ENCODE results near the gene WDR1. TPM values are rescaled to one million over a fixed set of nuclear protein-coding genes. Genes with fewer than 3 reads are reported as not detected.

The WDR1 gene
- total and polyA plus RNA-seq, 10 of the 15 experiments (the other 5 are each of a cell fraction or from before 2014, with no cell fraction given): 28.5 to 397 (median 290) TPM

GRCh38 chr4:10075158-10075863 is 41.3 kb downstream of the WDR1 start (continued):
- TF ChIP-seq, protein P1, sequence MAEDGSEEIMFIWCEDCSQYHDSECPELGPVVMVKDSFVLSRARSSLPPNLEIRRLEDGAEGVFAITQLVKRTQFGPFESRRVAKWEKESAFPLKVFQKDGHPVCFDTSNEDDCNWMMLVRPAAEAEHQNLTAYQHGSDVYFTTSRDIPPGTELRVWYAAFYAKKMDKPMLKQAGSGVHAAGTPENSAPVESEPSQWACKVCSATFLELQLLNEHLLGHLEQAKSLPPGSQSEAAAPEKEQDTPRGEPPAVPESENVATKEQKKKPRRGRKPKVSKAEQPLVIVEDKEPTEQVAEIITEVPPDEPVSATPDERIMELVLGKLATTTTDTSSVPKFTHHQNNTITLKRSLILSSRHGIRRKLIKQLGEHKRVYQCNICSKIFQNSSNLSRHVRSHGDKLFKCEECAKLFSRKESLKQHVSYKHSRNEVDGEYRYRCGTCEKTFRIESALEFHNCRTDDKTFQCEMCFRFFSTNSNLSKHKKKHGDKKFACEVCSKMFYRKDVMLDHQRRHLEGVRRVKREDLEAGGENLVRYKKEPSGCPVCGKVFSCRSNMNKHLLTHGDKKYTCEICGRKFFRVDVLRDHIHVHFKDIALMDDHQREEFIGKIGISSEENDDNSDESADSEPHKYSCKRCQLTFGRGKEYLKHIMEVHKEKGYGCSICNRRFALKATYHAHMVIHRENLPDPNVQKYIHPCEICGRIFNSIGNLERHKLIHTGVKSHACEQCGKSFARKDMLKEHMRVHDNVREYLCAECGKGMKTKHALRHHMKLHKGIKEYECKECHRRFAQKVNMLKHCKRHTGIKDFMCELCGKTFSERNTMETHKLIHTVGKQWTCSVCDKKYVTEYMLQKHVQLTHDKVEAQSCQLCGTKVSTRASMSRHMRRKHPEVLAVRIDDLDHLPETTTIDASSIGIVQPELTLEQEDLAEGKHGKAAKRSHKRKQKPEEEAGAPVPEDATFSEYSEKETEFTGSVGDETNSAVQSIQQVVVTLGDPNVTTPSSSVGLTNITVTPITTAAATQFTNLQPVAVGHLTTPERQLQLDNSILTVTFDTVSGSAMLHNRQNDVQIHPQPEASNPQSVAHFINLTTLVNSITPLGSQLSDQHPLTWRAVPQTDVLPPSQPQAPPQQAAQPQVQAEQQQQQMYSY (CRISPR knock-in tag; IDR thresholded peaks at IDR 0.05): no peak
- TF ChIP-seq, protein P2, sequence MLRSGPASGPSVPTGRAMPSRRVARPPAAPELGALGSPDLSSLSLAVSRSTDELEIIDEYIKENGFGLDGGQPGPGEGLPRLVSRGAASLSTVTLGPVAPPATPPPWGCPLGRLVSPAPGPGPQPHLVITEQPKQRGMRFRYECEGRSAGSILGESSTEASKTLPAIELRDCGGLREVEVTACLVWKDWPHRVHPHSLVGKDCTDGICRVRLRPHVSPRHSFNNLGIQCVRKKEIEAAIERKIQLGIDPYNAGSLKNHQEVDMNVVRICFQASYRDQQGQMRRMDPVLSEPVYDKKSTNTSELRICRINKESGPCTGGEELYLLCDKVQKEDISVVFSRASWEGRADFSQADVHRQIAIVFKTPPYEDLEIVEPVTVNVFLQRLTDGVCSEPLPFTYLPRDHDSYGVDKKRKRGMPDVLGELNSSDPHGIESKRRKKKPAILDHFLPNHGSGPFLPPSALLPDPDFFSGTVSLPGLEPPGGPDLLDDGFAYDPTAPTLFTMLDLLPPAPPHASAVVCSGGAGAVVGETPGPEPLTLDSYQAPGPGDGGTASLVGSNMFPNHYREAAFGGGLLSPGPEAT (IDR thresholded peaks at IDR 0.05; ENCODE audit: low read depth): no peak
- no peak for TF ChIP-seq MYC (IDR thresholded peaks at IDR 0.05; ENCODE audit: insufficient read depth, insufficient read length, insufficient replicate concordance, low read length, severe bottlenecking)
- TF ChIP-seq POLR2A (IDR thresholded peaks at IDR 0.05; ENCODE audit: low read depth, low read length): no peak
- no peak for TF ChIP-seq BMI1 (IDR thresholded peaks at IDR 0.05; ENCODE audit: borderline replicate concordance)
- no peak for TF ChIP-seq ZNF24 (IDR thresholded peaks at IDR 0.05)
- no peak for TF ChIP-seq SKIL (IDR thresholded peaks at IDR 0.05; ENCODE audit: low read depth, poor library complexity, severe bottlenecking)

Data from GM12878 (cell line).